ENCODE data around the gene DUT. TPM values are rescaled to one million over a fixed set of nuclear protein-coding genes. Genes with fewer than 3 reads are reported as not detected.
A peak's percentile ranks its signal among the peaks of the same experiment; 100 is the strongest.

The DUT gene
- total RNA-seq (100 to 1,000 TPM in 3 of 9 donors, 10 to 100 TPM in 6; 54.7 to 141 (median 92.8) TPM), polyA plus RNA-seq (10 to 100 TPM; 43.9 to 93.1 (median 75.4) TPM)
- long read RNA-seq, donor 1, transcript DUT-205 (7 exons, 769 nt) = minor isoform, 9 of 53 reads
- long read RNA-seq, donor 1, transcript DUT-202 (6 exons, 1,935 nt) = minor isoform, 7 of 53 reads
- long read RNA-seq, donor 1, transcript DUT-201 (7 exons, 2,147 nt) = major isoform, 31 of 53 reads
- long read RNA-seq, donor 1, transcript DUT-209 (3 exons, 340 nt) = minor isoform, 5 of 53 reads
- long read RNA-seq, donor 1, partial matches to known transcripts = 0 of 53 reads
- long read RNA-seq, donor 1, other reads (novel, unspliced or antisense) = 0 of 53 reads
- long read RNA-seq, donor 2, transcript DUT-201 (7 exons, 2,147 nt) = major isoform, 16 of 34 reads
- long read RNA-seq, donor 2, transcript DUT-202 (6 exons, 1,935 nt) = minor isoform, 7 of 34 reads
- long read RNA-seq, donor 2, transcript DUT-205 (7 exons, 769 nt) = minor isoform, 6 of 34 reads
- long read RNA-seq, donor 2, partial matches to known transcripts = 0 of 34 reads
- long read RNA-seq, donor 2, other reads (novel, unspliced or antisense) = 0 of 34 reads
- long read RNA-seq, donor 3, transcript DUT-205 (7 exons, 769 nt) = minor isoform, 5 of 39 reads
- long read RNA-seq, donor 3, transcript DUT-201 (7 exons, 2,147 nt) = major isoform, 24 of 39 reads
- long read RNA-seq, donor 3, transcript DUT-202 (6 exons, 1,935 nt) = minor isoform, 10 of 39 reads
- long read RNA-seq, donor 3, partial matches to known transcripts = 0 of 39 reads
- long read RNA-seq, donor 3, other reads (novel, unspliced or antisense) = 0 of 39 reads
- long read RNA-seq, donor 4, transcript DUT-201 (7 exons, 2,147 nt) = major isoform, 56 of 87 reads
- long read RNA-seq, donor 4, transcript DUT-205 (7 exons, 769 nt) = minor isoform, 20 of 87 reads
- long read RNA-seq, donor 4, partial matches to known transcripts = 2 of 87 reads
- long read RNA-seq, donor 4, other reads (novel, unspliced or antisense) = 4 of 87 reads
- long read RNA-seq, donor 5, transcript DUT-205 (7 exons, 769 nt) = minor isoform, 22 of 179 reads
- long read RNA-seq, donor 5, transcript DUT-201 (7 exons, 2,147 nt) = major isoform, 125 of 179 reads
- long read RNA-seq, donor 5, transcript DUT-202 (6 exons, 1,935 nt) = minor isoform, 20 of 179 reads
- long read RNA-seq, donor 5, transcript DUT-204 (7 exons, 724 nt) = minor isoform, 6 of 179 reads
- long read RNA-seq, donor 5, partial matches to known transcripts = 0 of 179 reads
- long read RNA-seq, donor 5, other reads (novel, unspliced or antisense) = 4 of 179 reads
- long read RNA-seq, donor 6, transcript DUT-201 (7 exons, 2,147 nt) = major isoform, 36 of 67 reads
- long read RNA-seq, donor 6, transcript DUT-205 (7 exons, 769 nt) = minor isoform, 18 of 67 reads
- long read RNA-seq, donor 6, partial matches to known transcripts = 4 of 67 reads
- long read RNA-seq, donor 6, other reads (novel, unspliced or antisense) = 2 of 67 reads
- long read RNA-seq, donor 7, transcript DUT-205 (7 exons, 769 nt) = minor isoform, 7 of 35 reads
- long read RNA-seq, donor 7, transcript DUT-202 (6 exons, 1,935 nt) = major isoform, 12 of 35 reads
- long read RNA-seq, donor 7, transcript DUT-201 (7 exons, 2,147 nt) = major isoform, 12 of 35 reads
- long read RNA-seq, donor 7, partial matches to known transcripts = 0 of 35 reads
- long read RNA-seq, donor 7, other reads (novel, unspliced or antisense) = 0 of 35 reads
- long read RNA-seq, donor 8, transcript DUT-205 (7 exons, 769 nt) = minor isoform, 16 of 95 reads
- long read RNA-seq, donor 8, transcript DUT-202 (6 exons, 1,935 nt) = major isoform, 37 of 95 reads
- long read RNA-seq, donor 8, transcript DUT-201 (7 exons, 2,147 nt) = minor isoform, 35 of 95 reads
- long read RNA-seq, donor 8, partial matches to known transcripts = 0 of 95 reads
- long read RNA-seq, donor 8, other reads (novel, unspliced or antisense) = 0 of 95 reads
- long read RNA-seq, donor 9, transcript DUT-201 (7 exons, 2,147 nt) = major isoform, 22 of 41 reads
- long read RNA-seq, donor 9, transcript DUT-209 (3 exons, 340 nt) = minor isoform, 5 of 41 reads
- long read RNA-seq, donor 9, transcript DUT-202 (6 exons, 1,935 nt) = minor isoform, 9 of 41 reads
- long read RNA-seq, donor 9, transcript DUT-205 (7 exons, 769 nt) = minor isoform, 5 of 41 reads
- long read RNA-seq, donor 9, partial matches to known transcripts = 0 of 41 reads
- long read RNA-seq, donor 9, other reads (novel, unspliced or antisense) = 0 of 41 reads
- long read RNA-seq, donor 10, transcript DUT-201 (7 exons, 2,147 nt) = major isoform, 20 of 36 reads
- long read RNA-seq, donor 10, transcript DUT-202 (6 exons, 1,935 nt) = minor isoform, 7 of 36 reads
- long read RNA-seq, donor 10, transcript DUT-205 (7 exons, 769 nt) = minor isoform, 6 of 36 reads
- long read RNA-seq, donor 10, partial matches to known transcripts = 0 of 36 reads
- long read RNA-seq, donor 10, other reads (novel, unspliced or antisense) = 0 of 36 reads

DNA sequence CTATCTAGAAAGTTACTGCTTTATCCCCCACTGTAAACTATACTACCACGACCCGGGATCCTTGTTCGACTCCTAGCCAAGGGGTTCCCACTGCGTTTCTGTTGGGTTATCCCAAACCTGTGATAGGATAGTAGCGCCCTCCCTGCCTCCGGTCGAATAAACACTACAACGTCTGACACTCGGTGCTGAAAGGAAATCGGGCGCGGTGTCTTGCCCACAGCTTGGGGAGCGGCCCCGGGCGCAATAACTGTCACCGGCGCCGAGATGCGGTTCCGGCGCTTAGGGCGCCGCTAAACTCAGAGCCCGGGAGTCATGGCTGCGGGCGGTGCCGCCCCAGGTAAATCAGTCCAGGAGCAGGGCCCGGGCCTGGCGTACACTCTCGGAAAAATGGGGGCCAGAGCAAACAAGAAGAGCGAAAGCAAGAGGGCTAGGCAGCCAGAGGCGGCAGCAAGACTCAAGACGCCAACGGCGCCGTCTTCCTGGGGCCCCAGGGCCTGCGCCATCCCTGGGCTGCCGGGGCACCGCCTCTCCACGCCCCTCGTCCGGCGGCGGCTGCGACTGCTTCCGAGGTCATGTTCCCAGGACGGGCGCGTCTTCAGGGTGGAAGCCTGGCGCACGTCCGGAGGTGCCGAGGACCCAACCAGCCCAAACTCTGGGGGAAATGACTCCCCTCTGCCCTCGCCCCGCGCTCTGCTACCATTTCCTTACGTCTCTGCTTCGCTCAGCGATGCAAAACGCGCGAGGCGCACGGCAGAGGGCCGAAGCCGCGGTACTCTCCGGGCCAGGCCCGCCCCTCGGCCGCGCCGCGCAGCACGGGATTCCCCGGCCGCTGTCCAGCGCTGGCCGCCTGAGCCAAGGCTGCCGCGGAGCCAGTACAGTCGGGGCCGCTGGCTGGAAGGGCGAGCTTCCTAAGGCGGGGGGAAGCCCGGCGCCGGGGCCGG is at the start of gene DUT:
DUT (plus strand) TSS at position 575 of the 941 bp plus-strand sequence; CDS start at position 662, 87 bp downstream.
- peaks cover 0 to 16% of the 10 kb centered on the region in 2 donors for H3K36me3 ChIP-seq (replicated peaks in 1 of 2)
- H3K27me3 ChIP-seq = no peaks in the 10 kb centered on the region
- H3K4me1 ChIP-seq (replicated peaks in 1 of 2) = peaks cover 5 to 17% of the 10 kb centered on the region in 2 donors
- H3K27ac ChIP-seq = peak within 1 kb of the TSS; percentile 92 to 99 (median 98)
- peak; percentile 69 to 75 for TF ChIP-seq POLR2A (IDR thresholded peaks at IDR 0.05)
- TF ChIP-seq, protein P1, sequence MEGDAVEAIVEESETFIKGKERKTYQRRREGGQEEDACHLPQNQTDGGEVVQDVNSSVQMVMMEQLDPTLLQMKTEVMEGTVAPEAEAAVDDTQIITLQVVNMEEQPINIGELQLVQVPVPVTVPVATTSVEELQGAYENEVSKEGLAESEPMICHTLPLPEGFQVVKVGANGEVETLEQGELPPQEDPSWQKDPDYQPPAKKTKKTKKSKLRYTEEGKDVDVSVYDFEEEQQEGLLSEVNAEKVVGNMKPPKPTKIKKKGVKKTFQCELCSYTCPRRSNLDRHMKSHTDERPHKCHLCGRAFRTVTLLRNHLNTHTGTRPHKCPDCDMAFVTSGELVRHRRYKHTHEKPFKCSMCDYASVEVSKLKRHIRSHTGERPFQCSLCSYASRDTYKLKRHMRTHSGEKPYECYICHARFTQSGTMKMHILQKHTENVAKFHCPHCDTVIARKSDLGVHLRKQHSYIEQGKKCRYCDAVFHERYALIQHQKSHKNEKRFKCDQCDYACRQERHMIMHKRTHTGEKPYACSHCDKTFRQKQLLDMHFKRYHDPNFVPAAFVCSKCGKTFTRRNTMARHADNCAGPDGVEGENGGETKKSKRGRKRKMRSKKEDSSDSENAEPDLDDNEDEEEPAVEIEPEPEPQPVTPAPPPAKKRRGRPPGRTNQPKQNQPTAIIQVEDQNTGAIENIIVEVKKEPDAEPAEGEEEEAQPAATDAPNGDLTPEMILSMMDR (IDR thresholded peaks at IDR 0.05) = peak in 1 of 6 experiments; percentile 5
- no peaks in the 10 kb centered on the region for H3K9me3 ChIP-seq (replicated peaks in 1 of 3)
- 0 to 1% (median 0%) methylated on average over 22 to 89 of the region's 89 CpGs for WGBS, 4 donors
- H3K4me3 ChIP-seq = peak within 1 kb of the TSS; percentile 81 to 98 (median 94)
- DNase-seq = peak; percentile 84 to 91 (median 85)
- intact Hi-C loops (cut with DNase I) = no loop called here

DNA sequence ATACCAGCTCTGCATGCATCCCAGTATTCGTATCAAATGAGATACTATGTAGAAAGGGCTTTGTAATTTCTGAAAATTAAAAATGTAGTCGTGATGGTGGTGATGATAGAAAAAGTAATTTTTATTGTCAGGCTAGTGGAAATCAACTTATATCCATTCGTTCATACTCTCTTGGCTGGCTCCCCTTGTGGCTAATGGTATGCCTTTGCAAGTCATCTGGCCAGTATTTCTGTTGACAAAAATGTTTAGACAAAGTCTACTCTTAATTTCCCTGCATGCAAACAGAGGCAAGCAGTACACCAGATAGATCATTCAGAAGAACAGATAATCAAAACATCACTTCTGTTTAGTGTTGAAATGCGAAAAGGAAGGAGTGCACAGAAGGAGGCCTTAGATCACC is 49.6 kb upstream of the DUT start:
- H3K36me3 ChIP-seq (replicated peaks in 1 of 2) = no peaks in the 10 kb centered on the region
- intact Hi-C loops (cut with DNase I) = loop anchor here in 1 of 2 donors (10.0 kb wide), 1 partner anchor 1087 kb away; no protein-coding TSS in a partner anchor
- H3K4me3 ChIP-seq = no peak overlapping the region
- no peak overlapping the region for H3K27ac ChIP-seq
- H3K4me1 ChIP-seq (replicated peaks in 1 of 2) = peaks cover 0 to 16% of the 10 kb centered on the region in 2 donors
- DNase-seq = no peak
- WGBS, 4 donors = 85 to 89% (median 87%) methylated on average over 4 of the region's 4 CpGs
- H3K27me3 ChIP-seq = no peaks in the 10 kb centered on the region
- H3K9me3 ChIP-seq (replicated peaks in 1 of 3) = no peaks in the 10 kb centered on the region
- TF ChIP-seq, protein P1 (IDR thresholded peaks at IDR 0.05) = no peak
- no peak for TF ChIP-seq POLR2A (IDR thresholded peaks at IDR 0.05)

Data from adrenal gland (tissue), 19 donors.